Lower lobe of right lung (tissue), 2 donors: ENCODE results near the gene NUDT15. TPM values are rescaled to one million over a fixed set of nuclear protein-coding genes. Genes with fewer than 3 reads are reported as not detected.

Experiments used
- ATAC-seq, 2 donors: fragments of 200-7000 bp; cut with Tn5 transposase; one replicate each; pipeline ENCODE4 v1.9.1; 2020 to 2022; ENCODE audit warnings: mild to moderate bottlenecking in 2 of 2, moderate library complexity in 2 of 2
- DNase-seq: peaks from one replicate; pipeline ENCODE4 v3.0.0-alpha.2; 2020
- H3K27ac ChIP-seq: fragments of 200-600 bp; one replicate; pipeline ENCODE4 v1.8.0; 2022
- H3K27me3 ChIP-seq: fragments of 200-600 bp; one replicate; pipeline ENCODE4 v1.8.0; 2022; ENCODE audit warnings: low read depth
- H3K36me3 ChIP-seq: fragments of 200-600 bp; one replicate; pipeline ENCODE4 v1.8.0; 2022; ENCODE audit warnings: mild to moderate bottlenecking
- H3K4me1 ChIP-seq: fragments of 200-600 bp; one replicate; pipeline ENCODE4 v1.8.0; 2022
- H3K4me3 ChIP-seq: fragments of 200-600 bp; one replicate; pipeline ENCODE4 v1.8.0; 2022; ENCODE audit warnings: mild to moderate bottlenecking
- H3K9me3 ChIP-seq: fragments of 200-600 bp; one replicate; pipeline ENCODE4 v1.8.0; 2022
- CTCF ChIP-seq: fragments of 200-600 bp; IDR thresholded peaks from one replicate; pipeline ENCODE4 v1.8.0; 2022; ENCODE audit warnings: antibody characterized with exemption, mild to moderate bottlenecking
- intact Hi-C: fragments of 100-400 bp; cut with DNase I; formaldehyde crosslinking; loops from one replicate; pipeline ENCODE4 v1.11.0; 2022
- total RNA-seq: library from RNA; stranded (reverse); fragmentation: NEBNext Ultra II Directional; extraction: Animal tissue kit (Norgen Biotek cat#: 25700); gene quantifications from one replicate; pipeline ENCODE4 v1.2.1, GENCODE V29; 2021
- donor health status: DM: no; HTN: yes; CAD: no; lungs with severe emphysema.

Gene NUDT15
- total RNA-seq, 1 donor from 2014 or later = 11.6 TPM

GRCh38 chr13:48066310-48066989 lies 28.9 kb downstream of the NUDT15 start:
- intact Hi-C loops = no loop called here
- H3K4me3 ChIP-seq = no peak overlapping the region
- H3K9me3 ChIP-seq = peaks cover 28% of the 10 kb centered on the region
- H3K36me3 ChIP-seq = peaks cover 9% of the 10 kb centered on the region
- no peaks in the 10 kb centered on the region for H3K4me1 ChIP-seq
- ATAC-seq (no peak), DNase-seq (no peak)
- TF ChIP-seq CTCF = no peak
- no peaks in the 10 kb centered on the region for H3K27me3 ChIP-seq
- H3K27ac ChIP-seq = no peak overlapping the region

GRCh38 chr13:48068036-48068435 lies 30.5 kb downstream of the NUDT15 start:
- DNase-seq (no peak), ATAC-seq (no peak)
- TF ChIP-seq CTCF = no peak
- Histone ChIP-seq H3K36me3 (peaks cover 24% of the 10 kb centered on the region), H3K4me1 (no peaks in the 10 kb centered on the region), H3K27me3 (no peaks in the 10 kb centered on the region), H3K4me3 (no peak overlapping the region), H3K27ac (no peak overlapping the region), H3K9me3 (peaks cover 29% of the 10 kb centered on the region)
- intact Hi-C loops = no loop called here

DNA sequence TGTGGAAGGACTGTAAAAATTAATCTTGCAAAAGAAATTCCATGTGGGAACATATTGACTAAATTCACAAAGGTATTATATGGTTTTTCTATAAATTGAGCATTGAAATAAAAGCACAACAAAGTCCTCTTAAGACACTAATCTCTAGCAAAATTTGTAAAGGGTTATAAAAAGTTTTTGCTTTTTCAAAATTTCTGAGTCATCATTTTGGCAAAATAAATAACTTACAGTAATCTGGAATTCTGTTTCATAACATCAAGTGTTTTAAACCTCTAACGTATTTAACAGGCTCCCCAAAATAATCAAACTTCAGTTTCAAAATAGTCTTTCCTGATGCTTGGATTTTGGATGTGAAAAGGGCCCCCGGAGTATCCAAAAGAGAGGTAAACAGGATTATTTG lies 31.4 kb downstream of the NUDT15 start:
- no peak for ATAC-seq
- Histone ChIP-seq H3K4me3 (no peak overlapping the region), H3K9me3 (peaks cover 29% of the 10 kb centered on the region), H3K4me1 (no peaks in the 10 kb centered on the region), H3K27me3 (no peaks in the 10 kb centered on the region), H3K36me3 (peaks cover 27% of the 10 kb centered on the region), H3K27ac (no peak overlapping the region)
- no peak for DNase-seq
- no peak for TF ChIP-seq CTCF
- intact Hi-C loops = no loop called here

- Histone ChIP-seq H3K27me3 (no peaks in the 10 kb centered on the region), H3K27ac (no peak overlapping the region), H3K36me3 (peaks cover 34% of the 10 kb centered on the region), H3K9me3 (peaks cover 29% of the 10 kb centered on the region), H3K4me3 (no peak overlapping the region), H3K4me1 (no peaks in the 10 kb centered on the region)
- DNase-seq = no peak
- intact Hi-C loops = no loop called here
- ATAC-seq = no peak
- TF ChIP-seq CTCF = no peak
Measured at GRCh38 chr13:48069573-48069972, 32.0 kb downstream of the NUDT15 start.

DNA sequence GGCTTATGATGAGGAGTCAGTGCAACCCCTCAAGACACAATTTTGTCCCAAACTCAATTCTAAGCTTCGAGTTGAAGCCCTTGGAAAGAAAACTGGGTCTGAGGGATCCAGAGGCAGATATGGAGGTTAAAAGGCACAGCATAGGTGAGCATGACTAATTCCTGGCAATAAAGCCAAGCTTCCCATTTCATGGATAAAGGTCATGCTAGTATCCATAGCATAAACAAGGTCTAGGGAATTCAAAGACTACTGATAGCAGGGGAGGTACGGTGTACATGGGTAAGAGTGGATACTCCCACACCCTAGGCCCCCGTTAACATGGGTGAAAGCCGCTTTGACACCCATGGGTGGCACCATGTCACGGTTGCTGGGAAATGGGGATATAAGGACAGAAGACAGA lies 33.4 kb downstream of the NUDT15 start:
- H3K36me3 ChIP-seq = peaks cover 46% of the 10 kb centered on the region
- H3K27ac ChIP-seq = no peak overlapping the region
- peaks cover 29% of the 10 kb centered on the region for H3K9me3 ChIP-seq
- no peak for DNase-seq
- no peak overlapping the region for H3K4me3 ChIP-seq
- H3K4me1 ChIP-seq = no peaks in the 10 kb centered on the region
- no peak for ATAC-seq
- no peak for TF ChIP-seq CTCF
- intact Hi-C loops = no loop called here
- no peaks in the 10 kb centered on the region for H3K27me3 ChIP-seq
